ENCODE measurements around the gene MYCBP2.
"Not testable (repeated sequence)": the region's sequence is repeated elsewhere in the genome, so short reads cannot be mapped to it uniquely, and the experiment has no call there.

Gene MYCBP2

DNA sequence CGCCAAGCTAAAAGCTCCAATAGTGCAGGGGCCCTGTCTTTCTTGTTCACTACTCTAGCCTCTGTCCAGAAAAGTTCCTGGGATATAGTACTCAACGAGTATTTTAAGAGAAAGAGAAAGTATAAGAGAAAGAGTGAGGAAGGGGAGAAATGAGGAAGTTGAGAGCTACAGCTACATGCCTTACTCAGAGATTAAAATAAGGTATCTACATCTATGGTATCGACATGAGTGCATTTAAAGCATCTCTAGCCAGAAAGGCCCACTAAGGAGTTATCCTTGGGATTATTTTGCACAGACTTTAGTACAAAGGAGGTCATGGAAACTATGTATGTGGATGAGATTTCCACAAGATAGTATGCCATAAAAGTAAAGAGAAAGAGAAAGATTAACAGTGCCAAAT is 28.5 kb downstream of the MYCBP2 start:
- no peak for DNase-seq

DNA sequence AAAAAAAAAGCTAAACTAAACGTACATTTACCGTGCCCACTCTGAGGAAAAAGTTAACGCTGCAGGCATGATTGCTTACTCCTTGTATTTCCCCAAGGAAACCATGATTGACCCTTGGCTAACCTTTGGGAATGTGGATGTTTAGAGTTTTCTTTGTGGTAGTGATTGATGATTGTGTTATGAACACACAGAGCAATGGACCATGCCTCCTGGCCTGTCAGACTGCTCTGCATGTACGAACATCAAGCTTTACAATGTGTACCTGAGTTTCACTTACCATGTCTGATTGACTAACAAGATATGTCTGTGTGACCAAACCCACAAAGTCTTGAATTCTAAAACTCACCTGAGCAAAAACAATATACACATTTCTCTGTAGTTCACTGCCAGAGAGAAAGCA is 35.1 kb downstream of the MYCBP2 start:
- DNase-seq = no peak

DNA sequence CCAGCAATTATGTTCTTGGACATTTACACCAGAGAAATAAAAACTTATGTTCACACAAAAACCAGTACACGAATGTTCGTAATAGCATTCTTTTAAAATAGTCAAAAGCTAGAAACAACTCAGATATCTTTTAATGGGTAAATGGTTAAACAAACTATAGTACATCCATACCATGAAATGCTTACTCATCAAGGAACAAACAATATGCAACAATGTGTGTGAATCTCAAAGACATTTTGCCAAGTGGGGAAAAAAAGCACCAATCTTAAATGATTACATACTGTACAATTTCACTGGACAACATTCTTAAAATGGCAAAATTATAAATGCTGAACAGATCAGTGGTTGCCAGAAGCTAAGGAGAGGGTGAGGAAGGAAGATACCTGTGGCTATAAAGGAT is 36.6 kb downstream of the MYCBP2 start:
- no peak for DNase-seq

DNA sequence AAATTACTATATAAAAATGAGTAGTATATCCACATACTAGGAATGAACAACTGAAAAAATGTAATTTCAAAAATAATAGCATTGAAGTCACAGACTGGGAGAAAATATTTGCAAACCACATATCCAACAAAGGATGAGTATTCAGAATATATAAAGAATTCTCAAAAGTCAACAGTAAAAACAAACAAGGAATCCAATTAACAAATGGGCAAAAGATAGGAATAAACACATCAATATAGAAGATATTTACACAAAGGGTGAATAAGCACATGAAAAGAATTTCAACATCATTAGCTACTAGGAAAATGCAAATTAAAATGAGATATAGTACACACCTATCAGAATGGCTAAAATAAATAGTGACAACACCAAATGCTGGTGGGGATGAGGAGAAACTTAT is 37.0 kb downstream of the MYCBP2 start:
- no peak for DNase-seq

DNA sequence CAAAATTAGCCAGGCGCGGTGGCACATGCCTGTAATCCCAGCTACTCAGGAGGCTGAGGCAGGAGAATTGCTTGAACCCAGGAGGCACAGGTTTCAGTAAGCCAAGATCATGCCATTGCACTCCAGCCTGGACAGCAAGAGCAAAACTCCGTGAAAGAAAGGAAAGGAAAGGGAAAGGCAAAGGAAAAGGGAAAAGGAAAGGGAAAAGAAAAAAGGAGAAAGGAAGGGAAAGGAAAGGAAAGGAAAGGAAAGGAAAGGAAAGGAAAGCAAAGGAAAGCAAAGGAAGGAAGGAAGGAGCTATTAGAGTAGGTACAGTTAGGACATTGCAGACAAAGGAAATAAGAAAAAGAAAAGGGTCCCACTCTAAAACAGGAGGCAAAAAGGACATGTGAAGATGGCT is 41.3 kb downstream of the MYCBP2 start:
- not testable (repeated sequence) for DNase-seq

DNA sequence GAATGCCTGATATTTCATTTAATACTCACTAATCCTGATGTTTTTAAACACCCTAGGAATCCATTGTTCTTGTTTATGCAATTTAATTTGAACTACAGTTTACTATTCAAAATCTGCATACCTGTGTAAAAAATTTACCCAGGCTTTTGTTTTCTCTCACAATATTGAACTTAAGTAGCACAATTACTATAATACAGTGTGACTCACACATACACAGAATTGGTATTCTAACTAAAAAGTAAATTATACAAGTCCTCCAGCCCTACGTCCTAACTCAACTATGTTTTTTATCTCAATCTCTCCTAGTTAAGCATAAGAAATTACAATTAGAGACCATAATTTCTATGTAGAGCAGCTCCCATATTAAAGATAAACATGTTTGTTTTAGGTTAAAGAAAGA is 41.8 kb downstream of the MYCBP2 start:
- no peak for DNase-seq

DNA sequence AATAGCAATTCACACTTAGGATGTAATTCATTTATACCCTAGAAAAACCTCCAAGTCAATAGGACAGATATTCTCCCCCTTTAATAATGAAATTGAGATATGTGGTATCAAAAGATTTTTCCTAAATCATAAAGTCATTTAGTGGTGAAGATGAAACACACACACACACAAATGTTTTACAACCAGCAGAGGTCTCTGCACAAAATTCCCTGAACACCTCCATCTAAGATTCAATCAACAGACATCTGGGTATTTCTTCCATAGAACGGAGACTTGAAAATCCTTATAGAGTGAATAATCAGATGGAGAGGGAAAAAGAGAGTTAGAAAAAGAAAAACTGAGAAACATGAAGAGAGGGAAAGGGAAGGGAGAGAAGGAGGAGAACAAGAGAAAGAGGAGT is 52.8 kb downstream of the MYCBP2 start:
- no peak for DNase-seq

DNA sequence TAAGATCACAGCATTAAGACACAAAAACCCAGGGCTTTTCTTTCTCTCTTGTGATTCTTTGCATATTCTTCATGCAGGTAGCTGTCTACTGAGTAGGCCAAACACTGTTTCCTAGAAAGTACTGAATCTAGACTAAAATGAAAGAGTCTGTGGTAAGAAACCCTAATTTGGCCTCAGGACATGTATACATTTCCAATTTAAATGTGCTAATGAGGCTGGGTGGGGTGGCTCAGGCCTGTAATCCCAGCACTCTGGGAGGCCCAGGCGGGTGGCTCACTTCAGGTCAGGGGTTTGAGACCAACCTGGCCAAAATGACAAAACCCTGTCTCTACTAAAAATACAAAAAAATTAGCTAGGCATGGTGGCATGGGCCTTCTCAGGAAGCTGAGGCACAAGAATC is 57.8 kb downstream of the MYCBP2 start:
- DNase-seq = no peak

DNA sequence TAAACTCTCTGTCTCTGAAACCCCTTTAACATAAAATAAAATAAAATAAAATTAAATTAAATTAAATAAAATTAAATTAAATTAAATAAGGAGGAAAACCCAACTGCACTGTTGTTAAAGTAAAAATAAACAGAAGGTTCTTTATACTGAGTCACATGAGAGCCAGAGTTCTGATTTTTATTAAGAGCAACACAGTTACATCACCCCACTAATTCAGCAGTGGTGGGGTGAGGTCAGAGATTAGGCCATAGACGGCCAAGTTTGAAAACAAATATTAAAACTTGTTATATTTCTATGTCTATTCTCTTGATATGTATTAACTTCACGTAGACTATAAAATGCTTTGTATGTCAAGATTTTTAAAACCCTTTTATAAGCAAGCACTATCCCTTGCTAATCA is 59.5 kb downstream of the MYCBP2 start:
- no peak for DNase-seq

DNA sequence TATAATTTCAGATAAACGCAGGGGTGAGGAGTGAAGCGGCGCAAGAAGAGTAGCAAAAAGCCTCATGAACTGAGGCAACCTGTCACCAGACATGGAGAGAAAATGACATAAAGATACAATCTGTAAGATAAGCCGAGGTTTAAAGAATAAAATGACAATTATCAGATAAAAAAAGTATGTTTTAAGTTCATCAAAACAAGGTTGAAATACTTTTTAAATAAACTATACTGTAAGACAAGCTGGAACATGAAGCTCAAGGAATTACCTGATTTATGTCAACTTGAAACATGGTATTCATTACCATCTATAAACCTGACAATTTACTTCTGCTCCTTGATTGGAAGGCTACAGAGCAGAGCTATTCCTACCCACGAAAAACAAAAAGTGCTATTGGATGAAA is 61.6 kb downstream of the MYCBP2 start:
- no peak for DNase-seq

DNA sequence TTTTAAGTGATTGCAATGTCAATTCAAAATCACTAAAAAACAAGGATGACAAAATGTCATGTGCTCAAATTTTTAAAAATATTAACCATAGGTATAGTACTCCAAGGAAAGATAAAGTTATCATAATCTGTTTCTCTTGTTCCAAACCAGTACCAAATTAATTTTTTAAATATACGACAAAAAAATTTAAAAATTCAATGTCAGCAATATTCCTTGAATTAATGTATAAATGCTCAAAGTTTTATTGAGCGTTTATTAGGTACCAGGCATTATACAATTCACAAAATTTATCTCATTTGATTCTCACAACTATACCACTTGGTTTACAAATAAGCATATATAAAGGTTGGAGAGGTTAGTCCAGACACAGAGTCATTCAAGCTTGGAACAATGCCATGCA is 64.7 kb downstream of the MYCBP2 start:
- DNase-seq = no peak

DNA sequence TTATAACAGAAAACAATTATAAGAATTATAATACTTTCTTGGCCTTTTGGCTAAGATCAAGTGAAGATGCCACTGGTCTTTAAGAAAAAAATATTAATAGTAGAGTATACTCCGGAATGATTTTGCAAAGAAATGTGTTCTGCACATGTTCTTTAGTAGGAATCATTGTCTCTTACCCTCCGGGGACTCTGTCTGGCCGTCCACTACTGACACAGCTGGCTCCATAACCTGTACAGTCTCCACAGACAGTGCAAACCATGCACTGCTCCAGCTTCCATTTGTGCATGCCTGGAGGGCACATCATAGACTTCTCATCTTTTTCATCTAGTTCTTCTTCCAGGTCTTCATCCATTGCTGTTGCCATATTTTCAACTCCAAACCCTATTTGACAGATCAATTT is 75.9 kb downstream of the MYCBP2 start:
- no peak for DNase-seq

DNA sequence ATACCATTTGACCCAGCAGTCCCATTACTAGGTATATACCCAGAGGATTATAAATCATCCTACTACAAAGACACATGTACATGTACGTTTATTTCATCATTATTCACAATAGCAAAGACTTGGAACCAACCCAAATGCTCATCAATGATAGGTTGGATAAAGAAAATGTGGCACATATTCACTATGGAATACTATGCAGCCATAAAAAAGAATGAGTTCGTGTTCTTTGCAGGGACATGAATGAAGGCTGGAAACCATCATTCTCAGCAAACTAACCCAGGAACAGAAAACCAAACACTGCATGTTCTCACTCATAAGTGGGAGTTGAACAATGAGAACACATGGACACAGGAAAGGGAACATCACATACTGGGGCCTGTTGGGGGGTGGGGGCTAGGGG is 81.7 kb downstream of the MYCBP2 start:
- not testable (repeated sequence) for DNase-seq

DNA sequence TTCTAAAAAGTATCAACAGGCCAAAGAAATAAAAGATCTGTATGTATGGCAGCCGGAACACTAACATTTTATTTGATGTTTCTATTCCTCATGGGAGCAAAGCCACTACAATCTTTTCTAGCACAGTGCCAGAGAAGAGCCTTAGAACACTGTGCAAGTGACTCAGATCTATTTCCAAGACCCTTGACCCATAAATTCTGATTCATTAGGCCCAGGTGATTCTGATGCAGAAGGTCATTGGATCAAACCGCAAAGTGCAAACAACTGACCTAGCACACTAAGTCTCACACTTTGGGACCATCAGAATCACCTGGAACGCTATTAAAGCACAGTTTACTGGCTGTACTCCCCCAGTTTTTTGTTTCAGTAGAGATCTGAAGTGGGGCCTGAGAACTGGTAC is 87.6 kb downstream of the MYCBP2 start:
- no peak for DNase-seq

DNA sequence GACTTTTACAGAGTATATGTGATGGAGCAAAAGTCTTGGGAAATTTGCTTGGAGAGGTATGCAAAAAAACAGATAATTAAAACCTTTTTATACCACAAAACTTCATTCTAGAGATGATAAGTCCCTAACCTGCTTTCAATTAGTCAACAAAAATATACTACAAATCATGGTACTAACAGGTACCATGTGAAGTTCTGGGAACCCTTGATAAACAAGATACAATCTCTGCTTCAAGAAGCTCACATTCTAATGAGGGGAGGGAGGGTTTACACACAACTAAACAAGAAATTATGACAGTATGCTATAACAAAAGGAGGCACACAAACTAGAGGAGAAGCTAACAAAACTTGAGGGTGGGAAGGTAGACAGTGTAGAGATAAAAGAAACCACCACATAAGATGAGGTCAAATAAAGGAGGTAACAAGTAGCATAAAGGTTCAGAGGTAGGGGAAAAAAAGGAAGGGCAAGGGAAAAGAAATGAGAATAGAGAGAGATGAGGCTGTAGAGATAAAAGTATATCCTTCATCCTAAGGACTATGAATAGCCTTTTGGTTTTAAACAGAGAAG is 91.4 kb downstream of the MYCBP2 start:
- no peak for DNase-seq

DNA sequence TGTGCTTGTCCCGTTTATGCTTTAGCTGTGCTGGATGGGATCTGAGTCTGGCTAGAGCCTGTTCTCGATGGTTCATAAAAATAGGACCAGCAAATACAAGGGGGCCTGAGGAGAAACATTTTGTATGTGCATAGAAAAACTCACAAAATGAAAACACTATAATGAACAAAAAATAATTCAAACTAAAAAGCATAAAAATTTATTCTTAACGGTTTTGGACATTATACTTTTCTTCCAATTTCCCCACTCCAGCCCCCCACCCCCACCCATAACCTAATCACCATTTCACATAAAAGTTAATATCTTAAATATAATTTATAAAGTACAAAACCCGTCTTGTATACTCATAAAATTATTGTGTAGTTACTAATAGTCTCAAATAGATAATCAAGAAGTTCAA is 93.7 kb downstream of the MYCBP2 start:
- no peak for DNase-seq

DNA sequence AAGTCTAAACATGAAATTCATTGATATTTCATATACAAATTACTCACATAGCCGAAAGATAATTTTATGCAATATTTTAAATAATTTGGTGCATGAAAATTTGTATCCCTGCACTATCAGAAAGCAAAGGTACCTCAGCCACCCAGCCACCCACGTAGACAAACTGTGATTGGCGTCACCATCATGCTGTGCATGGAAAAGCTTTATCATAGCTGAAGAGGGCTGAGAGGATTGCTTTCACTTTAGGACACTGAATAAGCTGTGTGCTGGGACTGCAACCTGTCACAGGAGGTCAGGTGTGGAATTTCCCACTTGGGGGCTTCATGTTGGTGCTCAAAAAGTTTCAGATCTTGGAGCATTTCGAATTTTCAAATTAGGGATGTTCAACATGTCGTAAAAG is 96.3 kb downstream of the MYCBP2 start:
- DNase-seq = no peak

DNA sequence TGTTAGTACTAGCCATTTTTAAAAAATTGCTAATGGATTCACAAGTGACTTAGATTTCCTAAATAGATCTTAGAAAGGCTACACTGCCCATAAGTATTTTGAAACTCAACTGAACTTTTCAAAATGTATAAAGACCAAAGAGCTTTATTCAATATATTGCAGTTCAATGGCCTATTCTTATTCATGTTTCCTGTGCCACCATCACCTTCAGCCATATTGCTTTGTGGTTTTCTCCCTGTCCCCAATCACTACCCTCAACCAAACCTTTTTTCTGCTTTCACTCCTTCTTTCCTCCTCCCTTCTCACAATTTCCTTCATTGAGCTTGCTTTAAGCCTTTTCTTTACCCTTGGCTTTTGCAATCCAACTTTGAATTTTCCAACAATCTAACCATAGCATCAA is 100.9 kb downstream of the MYCBP2 start:
- no peak for DNase-seq

DNA sequence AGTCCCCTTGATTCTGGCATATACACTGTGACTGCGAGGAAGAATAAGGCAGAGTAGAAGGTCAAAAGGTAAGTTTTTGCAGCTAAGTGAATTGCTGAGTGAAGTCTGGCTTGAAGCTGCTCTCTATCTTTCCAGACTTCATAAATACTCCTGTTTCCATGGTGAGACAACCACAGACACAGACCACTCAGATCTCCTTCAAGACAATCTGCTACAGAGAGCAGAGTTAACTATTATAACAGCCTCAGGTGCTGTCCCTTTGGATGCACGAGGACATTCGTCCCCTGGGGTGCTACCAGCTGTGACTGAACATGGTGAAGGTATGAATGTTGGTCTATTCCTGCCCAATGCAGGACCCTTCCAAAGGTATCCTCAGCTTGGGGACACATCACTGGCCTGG is 104.0 kb downstream of the MYCBP2 start:
- DNase-seq = no peak

DNA sequence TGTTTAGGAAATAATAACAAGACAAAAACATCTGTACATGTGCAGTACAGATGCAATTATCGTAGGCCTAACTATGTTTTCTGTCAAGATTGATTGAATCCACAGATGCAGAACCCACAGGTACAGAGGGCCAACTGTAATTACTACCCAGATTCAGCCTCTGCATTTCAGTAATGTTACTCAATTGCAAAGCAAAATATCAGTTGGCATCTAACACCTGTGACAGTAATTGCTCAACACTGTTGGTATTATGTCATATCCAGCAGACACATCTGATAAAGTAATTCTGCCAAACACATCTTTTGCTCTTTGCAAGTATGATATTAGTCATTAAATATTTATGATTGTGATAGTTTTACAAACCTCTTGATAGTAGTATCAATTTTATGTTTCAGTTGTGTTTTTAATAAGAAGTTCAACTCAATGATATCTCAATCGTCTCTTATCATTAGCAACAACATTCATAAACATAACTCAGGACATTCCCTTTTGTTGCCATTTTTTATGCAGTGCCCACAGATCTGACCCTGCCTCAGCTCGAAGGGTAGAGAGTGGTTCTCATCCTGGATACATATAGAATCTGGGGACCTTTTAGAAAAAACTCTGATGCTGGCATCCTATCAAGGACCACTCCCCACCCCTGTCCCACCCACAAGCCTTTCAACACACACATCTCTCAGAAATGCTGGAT is 104.7 kb downstream of the MYCBP2 start:
- no peak for DNase-seq

DNA sequence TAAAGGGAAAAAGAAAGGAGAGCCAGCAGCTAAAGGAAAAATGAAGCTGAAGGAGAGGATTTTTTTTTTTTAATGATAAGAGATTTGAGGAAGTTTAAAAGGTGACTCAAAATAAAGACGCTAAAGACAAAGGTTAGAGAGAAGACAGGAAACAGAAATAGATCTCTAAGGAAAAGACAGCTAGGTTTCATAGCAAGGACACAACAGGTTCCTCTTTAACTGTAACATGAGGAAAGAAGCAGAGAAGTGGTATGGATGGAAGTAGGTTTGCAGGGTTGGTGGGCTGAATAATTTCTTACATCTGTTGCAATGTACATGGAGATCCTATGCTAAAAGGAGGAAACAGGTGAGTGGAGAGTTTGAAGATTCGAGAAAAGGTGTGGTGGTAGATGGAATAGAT is 107.5 kb downstream of the MYCBP2 start:
- DNase-seq = no peak

DNA sequence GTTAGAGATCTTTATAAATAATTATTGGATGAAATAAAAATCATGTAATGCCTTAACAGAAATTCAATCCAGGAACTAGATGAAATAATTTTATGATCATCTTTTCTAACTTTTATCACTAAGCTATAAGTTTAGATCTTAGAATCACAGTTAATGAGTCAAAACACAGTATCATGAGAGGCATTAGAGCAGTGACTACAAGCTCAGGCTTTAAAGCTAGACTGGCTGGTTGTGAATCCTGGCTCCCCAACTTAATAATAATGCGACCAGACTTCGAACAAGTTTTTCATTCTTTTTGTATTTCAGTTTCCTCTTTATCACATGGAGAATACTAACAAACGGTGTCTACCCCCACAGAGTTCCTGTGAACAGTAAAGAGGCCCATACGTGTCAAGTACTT is 108.6 kb downstream of the MYCBP2 start:
- DNase-seq = no peak

DNA sequence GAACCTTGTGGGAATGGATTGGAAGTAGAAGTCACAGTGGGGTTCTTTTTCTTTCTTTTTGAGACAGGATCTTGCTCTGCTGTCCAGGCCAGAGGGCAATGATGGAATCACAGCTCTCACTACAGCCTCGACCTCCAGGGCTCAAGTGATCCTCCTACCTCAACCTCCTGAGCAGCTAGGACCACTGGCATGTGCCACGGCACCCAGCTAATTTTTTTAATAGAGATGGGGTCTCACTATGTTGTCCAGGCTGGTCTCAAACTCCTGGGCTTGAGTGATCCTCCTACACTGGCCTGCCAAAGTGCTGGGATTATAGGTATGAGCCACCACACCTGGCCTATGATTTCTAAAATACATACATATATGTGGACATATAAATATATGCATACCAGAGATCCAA is 111.4 kb downstream of the MYCBP2 start:
- DNase-seq = no peak

DNA sequence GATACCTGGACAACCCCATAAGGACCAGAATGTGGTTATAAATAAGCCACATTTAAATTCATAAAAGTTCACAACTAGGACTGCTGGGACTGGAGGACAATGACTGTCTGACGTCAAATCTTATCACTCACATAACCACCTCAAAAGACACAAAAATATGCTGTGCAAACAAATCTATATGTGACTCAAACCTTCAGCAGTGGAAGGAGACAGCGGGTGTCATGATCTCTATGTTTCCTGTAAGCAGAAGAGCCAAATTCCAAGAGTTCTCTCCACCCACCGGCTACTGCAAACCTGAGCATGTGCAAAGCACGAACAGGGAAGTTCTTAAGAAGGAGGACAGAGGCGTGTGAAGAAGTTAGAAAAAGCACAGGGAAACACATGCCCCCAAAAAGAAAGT is 113.2 kb downstream of the MYCBP2 start:
- DNase-seq = peak; percentile 28

DNA sequence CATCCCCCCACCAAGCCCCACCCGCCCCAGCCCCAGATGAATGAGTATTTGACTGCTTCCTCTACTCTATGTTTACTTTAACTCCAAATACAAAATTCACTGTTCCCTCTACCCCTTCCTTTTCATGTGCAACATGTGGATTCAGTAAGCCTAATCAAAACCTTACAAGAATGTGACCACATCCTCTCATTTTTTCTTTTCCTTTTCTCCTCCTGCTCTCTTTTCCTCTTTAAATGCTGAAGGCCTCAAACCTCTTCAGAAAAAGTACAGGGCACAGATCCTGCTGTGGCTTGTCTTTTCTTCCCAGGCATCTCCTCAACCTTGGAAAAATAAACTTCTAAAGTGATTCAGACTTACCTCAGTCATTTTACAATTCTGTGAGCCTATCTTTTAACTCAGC is 119.0 kb downstream of the MYCBP2 start:
- DNase-seq = peak; percentile 91

All from fibroblast of upper back skin (primary cell).